KMS-11 (cell line): ENCODE data around the gene GRK5.

Experiments used
- H2AFZ ChIP-seq: fragments of 200-600 bp; sonication (generic); 2 replicates; pipeline ENCODE4 v1.6.1; 2016; ENCODE audit warnings: antibody characterized with exemption, mixed run types, low read depth
- H3K27ac ChIP-seq: fragments of 200-600 bp; sonication (generic); 2 replicates; pipeline ENCODE4 v1.6.1; 2016; ENCODE audit warnings: mild to moderate bottlenecking, mixed run types
- H3K27me3 ChIP-seq: fragments of 200-600 bp; sonication (generic); 2 replicates; pipeline ENCODE4 v1.6.1; 2017; ENCODE audit warnings: mild to moderate bottlenecking, low read depth, mixed run types, moderate library complexity; ENCODE audit not compliant: insufficient read depth
- H3K36me3 ChIP-seq: fragments of 200-600 bp; sonication (generic); 2 replicates; pipeline ENCODE4 v1.6.1; 2017; ENCODE audit warnings: mild to moderate bottlenecking, mixed run types; ENCODE audit not compliant: insufficient read depth
- H3K4me1 ChIP-seq: fragments of 200-600 bp; sonication (generic); 2 replicates; pipeline ENCODE4 v1.6.1; 2016; ENCODE audit warnings: mild to moderate bottlenecking, low read depth, mixed run types; ENCODE audit not compliant: poor library complexity, severe bottlenecking
- H3K4me2 ChIP-seq: fragments of 200-600 bp; sonication (generic); 2 replicates; pipeline ENCODE4 v1.7.0; 2016; ENCODE audit warnings: mild to moderate bottlenecking, mixed run types
- H3K4me3 ChIP-seq: fragments of 200-600 bp; sonication (generic); IDR thresholded peaks from 2 replicates; pipeline ENCODE4 v1.6.1; 2017; ENCODE audit warnings: low read depth, low read length, mixed read lengths; ENCODE audit not compliant: insufficient read depth
- H3K79me2 ChIP-seq: fragments of 200-600 bp; sonication (generic); 2 replicates; pipeline ENCODE4 v1.6.1; 2016; ENCODE audit warnings: low read depth, mixed run types; ENCODE audit not compliant: insufficient read depth
- H3K9ac ChIP-seq: fragments of 200-600 bp; sonication (generic); 2 replicates; pipeline ENCODE4 v1.6.1; 2016; ENCODE audit warnings: mild to moderate bottlenecking, mixed run types
- H4K20me1 ChIP-seq: fragments of 200-600 bp; sonication (generic); 2 replicates; pipeline ENCODE4 v1.6.1; 2016; ENCODE audit warnings: mild to moderate bottlenecking, mixed run types; ENCODE audit not compliant: insufficient read depth
- TF ChIP-seq, protein P1 (sequence below): fragments of 200-600 bp; sonication (generic); conservative IDR thresholded peaks from 2 replicates; pipeline ENCODE4 v1.6.1; 2017; ENCODE audit warnings: low read depth, mild to moderate bottlenecking, antibody characterized with exemption, low read length, moderate library complexity, mixed read lengths

The GRK5 gene

DNA sequence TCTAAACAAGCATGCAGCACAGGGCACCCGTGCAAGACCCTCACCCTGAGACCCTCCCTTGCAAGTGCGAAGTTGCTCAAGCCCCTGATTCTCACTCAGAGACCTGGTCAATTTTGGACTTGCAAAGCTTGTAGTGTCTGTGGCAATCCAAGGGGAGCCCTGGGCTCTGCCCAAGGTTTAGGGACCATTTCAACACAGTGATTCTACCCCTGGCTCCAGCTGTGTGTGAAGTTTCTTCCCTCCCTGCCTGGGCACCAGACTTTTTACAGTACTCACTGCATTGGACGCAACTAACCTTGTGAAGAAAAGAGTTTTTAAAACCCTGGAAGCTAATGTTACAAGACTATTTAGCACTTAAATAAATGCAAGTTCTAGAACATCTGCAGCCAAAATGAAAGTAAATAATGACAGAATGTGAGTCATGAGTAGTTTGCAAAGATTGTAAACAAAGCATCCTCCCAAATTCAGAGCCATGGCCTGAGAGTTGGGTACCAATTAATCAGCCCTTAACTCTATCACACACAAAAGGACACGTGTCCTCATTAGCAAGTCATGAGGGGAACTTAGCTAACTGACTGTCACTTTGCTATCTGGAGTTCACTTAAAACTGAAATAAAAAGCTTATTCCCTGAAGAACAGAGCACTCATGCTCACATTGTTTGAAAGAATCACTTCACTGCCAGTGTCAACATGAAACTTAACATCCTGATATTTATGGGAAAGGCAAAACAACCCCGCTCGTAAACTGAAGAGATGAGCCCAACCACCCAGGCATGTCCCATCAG, 287.1 kb downstream of the GRK5 start:
- TF ChIP-seq, protein P1, sequence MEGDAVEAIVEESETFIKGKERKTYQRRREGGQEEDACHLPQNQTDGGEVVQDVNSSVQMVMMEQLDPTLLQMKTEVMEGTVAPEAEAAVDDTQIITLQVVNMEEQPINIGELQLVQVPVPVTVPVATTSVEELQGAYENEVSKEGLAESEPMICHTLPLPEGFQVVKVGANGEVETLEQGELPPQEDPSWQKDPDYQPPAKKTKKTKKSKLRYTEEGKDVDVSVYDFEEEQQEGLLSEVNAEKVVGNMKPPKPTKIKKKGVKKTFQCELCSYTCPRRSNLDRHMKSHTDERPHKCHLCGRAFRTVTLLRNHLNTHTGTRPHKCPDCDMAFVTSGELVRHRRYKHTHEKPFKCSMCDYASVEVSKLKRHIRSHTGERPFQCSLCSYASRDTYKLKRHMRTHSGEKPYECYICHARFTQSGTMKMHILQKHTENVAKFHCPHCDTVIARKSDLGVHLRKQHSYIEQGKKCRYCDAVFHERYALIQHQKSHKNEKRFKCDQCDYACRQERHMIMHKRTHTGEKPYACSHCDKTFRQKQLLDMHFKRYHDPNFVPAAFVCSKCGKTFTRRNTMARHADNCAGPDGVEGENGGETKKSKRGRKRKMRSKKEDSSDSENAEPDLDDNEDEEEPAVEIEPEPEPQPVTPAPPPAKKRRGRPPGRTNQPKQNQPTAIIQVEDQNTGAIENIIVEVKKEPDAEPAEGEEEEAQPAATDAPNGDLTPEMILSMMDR: no peak
- Histone ChIP-seq H3K79me2 (no peaks in the 10 kb centered on the region), H3K4me1 (peaks cover 5% of the 10 kb centered on the region), H4K20me1 (no peaks in the 10 kb centered on the region), H3K4me2 (no peak overlapping the region), H2AFZ (no peak overlapping the region), H3K27ac (no peak overlapping the region), H3K4me3 (no peak overlapping the region), H3K27me3 (no peaks in the 10 kb centered on the region), H3K9ac (no peak overlapping the region), H3K36me3 (no peaks in the 10 kb centered on the region)

DNA sequence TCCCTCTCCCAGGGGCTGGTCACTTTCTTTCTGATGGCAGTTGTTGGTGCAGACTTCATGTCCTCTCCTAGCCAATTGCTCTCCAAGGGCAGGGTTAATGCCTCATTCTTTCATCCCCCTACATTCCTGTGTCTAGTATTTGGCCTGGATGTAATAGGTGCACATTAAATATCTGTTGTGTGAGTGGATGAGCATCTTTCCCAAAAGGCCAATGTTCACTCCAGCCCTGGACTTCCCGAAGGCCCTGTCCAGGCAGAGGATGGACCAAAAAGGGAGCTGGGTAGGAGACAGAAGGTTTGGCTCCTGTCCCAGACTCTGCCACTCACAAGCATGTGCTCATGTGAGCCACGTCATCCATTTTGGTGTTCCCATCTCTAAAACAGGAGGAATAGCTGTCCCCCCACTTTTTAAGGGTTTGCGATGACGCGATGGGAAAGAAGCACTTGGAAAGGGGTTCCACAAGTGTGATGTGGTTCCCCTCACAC, 287.7 kb downstream of the GRK5 start:
- H3K4me2 ChIP-seq: no peak overlapping the region
- no peak overlapping the region for H2AFZ ChIP-seq
- no peaks in the 10 kb centered on the region for H3K27me3 ChIP-seq
- peaks cover 3% of the 10 kb centered on the region for H3K4me1 ChIP-seq
- no peak overlapping the region for H3K4me3 ChIP-seq
- no peaks in the 10 kb centered on the region for H4K20me1 ChIP-seq
- H3K9ac ChIP-seq: no peak overlapping the region
- no peak overlapping the region for H3K27ac ChIP-seq
- H3K79me2 ChIP-seq: no peaks in the 10 kb centered on the region
- TF ChIP-seq, protein P1: no peak
- no peaks in the 10 kb centered on the region for H3K36me3 ChIP-seq

DNA sequence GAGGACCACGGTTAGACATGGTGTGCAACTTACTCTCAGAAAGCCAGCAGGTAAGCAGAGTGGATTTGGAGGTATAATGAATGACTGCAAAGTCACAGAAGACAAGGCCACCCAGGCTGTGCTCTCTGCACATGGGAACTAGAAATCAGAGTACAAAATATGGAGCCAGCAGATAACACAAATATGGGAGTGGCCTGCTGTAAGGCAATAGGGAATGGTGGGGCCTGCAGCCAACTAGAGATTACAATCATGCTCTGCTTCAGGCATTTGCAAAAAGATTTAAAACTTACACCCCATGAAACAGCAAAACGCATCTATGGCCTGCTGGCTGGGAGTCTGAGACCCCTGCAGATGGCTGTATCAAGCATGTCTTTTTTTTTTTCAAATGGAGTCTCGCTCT, 288.2 kb downstream of the GRK5 start:
- no peak overlapping the region for H3K27ac ChIP-seq
- H2AFZ ChIP-seq: no peak overlapping the region
- H4K20me1 ChIP-seq: no peaks in the 10 kb centered on the region
- H3K79me2 ChIP-seq: no peaks in the 10 kb centered on the region
- TF ChIP-seq, protein P1: no peak
- peaks cover 3% of the 10 kb centered on the region for H3K4me1 ChIP-seq
- no peak overlapping the region for H3K9ac ChIP-seq
- no peak overlapping the region for H3K4me2 ChIP-seq
- no peaks in the 10 kb centered on the region for H3K27me3 ChIP-seq
- no peaks in the 10 kb centered on the region for H3K36me3 ChIP-seq
- H3K4me3 ChIP-seq: no peak overlapping the region

DNA sequence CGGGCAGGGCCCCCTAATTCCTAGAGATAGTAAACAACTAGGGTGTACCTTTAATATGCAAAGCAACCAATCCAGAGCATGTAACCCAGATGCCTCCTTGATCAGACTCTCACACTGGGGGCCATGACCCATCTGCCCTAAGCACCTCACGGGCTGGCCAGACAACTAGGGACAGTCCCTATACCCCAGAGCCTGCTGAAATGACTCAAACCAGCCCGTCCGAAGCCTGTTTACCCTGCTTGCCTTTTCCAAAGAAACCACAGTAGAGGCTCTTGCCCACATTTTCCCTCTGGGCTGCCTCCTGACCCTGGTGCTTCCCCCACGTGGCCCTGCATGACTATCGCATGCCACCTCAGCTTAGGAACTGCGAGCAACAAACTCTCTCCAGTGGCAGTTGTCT, 288.9 kb downstream of the GRK5 start:
- H3K9ac ChIP-seq: no peak overlapping the region
- no peaks in the 10 kb centered on the region for H3K36me3 ChIP-seq
- no peaks in the 10 kb centered on the region for H4K20me1 ChIP-seq
- no peaks in the 10 kb centered on the region for H3K79me2 ChIP-seq
- H3K4me2 ChIP-seq: no peak overlapping the region
- no peaks in the 10 kb centered on the region for H3K27me3 ChIP-seq
- peaks cover 3% of the 10 kb centered on the region for H3K4me1 ChIP-seq
- no peak overlapping the region for H2AFZ ChIP-seq
- no peak overlapping the region for H3K27ac ChIP-seq
- no peak overlapping the region for H3K4me3 ChIP-seq
- TF ChIP-seq, protein P1: no peak
